SK-N-SH (cell line): Measurements from ENCODE around the gene RNFT2. TPM values are rescaled to one million over a fixed set of nuclear protein-coding genes. Genes with fewer than 3 reads are reported as not detected.

Experiments
- CTCF ChIA-PET: fragments of 300-600, 350-600 bp; formaldehyde crosslinking; extraction: SDS; loops from one replicate; lab custom pipeline; 2021; lab: Yijun Ruan, JAX
- POLR2A ChIA-PET: fragments of 350-600 bp; sonication (Branson Sonifier 250); formaldehyde crosslinking; extraction: SDS; loops from one replicate; lab custom pipeline; 2020; ENCODE audit warnings: antibody characterized with exemption, inconsistent platforms; lab: Yijun Ruan, JAX
- DNase-seq: peaks from one replicate; pipeline ENCODE4 v3.0.0; 2012
- H2AFZ ChIP-seq: fragments of 200-600 bp; sonication (generic); 2 replicates; pipeline ENCODE4 v1.8.1; 2016; ENCODE audit warnings: antibody characterized with exemption, mild to moderate bottlenecking, low read depth
- H3F3A ChIP-seq: fragments of 200-600 bp; sonication (generic); replicated peaks from 2 replicates; pipeline ENCODE3; 2016; ENCODE audit warnings: antibody characterized with exemption, mild to moderate bottlenecking; ENCODE audit not compliant: insufficient read depth
- H3K27ac ChIP-seq, 2 experiments: fragments of 200-500 bp in 1 of 2; fragments of 200-600 bp in 1 of 2; sonication (Bioruptor generic) in 1 of 2; sonication (generic), shearing (Covaris generic) in 1 of 2; 2 replicates each; pipeline versions ENCODE4 v1.5.1 to v1.6.1; 2014 to 2016; ENCODE audit warnings: low read depth in 2 of 2, inconsistent platforms in 1 of 2, low read length in 1 of 2, mild to moderate bottlenecking in 1 of 2, mixed read lengths in 1 of 2
- H3K27me3 ChIP-seq: fragments of 200-600 bp; sonication (generic), shearing (Covaris generic); 2 replicates; pipeline ENCODE4 v1.6.1; 2016; ENCODE audit warnings: mixed run types; ENCODE audit not compliant: insufficient read depth
- H3K36me3 ChIP-seq, 2 experiments: fragments of 200-500 bp in 1 of 2; fragments of 200-600 bp in 1 of 2; sonication (Bioruptor generic) in 1 of 2; sonication (generic) in 1 of 2; replicated peaks in 1 of 2; 2 replicates each; pipeline versions ENCODE3 to v1.5.1; 2014 to 2016; ENCODE audit warnings: low read length in 1 of 2, mild to moderate bottlenecking in 1 of 2; ENCODE audit not compliant: insufficient read depth in 2 of 2, control insufficient read depth in 1 of 2
- H3K4me1 ChIP-seq, 2 experiments: fragments of 200-500 bp in 1 of 2; fragments of 200-600 bp in 1 of 2; sonication (Bioruptor generic) in 1 of 2; sonication (generic), shearing (Covaris generic) in 1 of 2; 2 replicates each; pipeline versions ENCODE4 v1.5.1 to v1.6.1; 2014 to 2016; ENCODE audit warnings: low read depth in 1 of 2, low read length in 1 of 2, mixed run types in 1 of 2; ENCODE audit not compliant: insufficient read depth in 2 of 2, control insufficient read depth in 1 of 2
- H3K4me2 ChIP-seq: fragments of 200-600 bp; sonication (generic), shearing (Covaris generic); 2 replicates; pipeline ENCODE4 v1.6.1; 2017; ENCODE audit warnings: mixed run types
- H3K4me3 ChIP-seq, 2 experiments: fragments of 200-500 bp in 1 of 2; fragments of 200-600 bp in 1 of 2; sonication (Bioruptor generic) in 1 of 2; sonication (generic), shearing (Covaris generic) in 1 of 2; 2 replicates each; pipeline versions ENCODE4 v1.5.1 to v1.8.1; 2014 to 2016; ENCODE audit warnings: low read depth in 2 of 2, inconsistent platforms in 1 of 2, low read length in 1 of 2, mild to moderate bottlenecking in 1 of 2, mixed read lengths in 1 of 2, moderate library complexity in 1 of 2
- H3K79me2 ChIP-seq: fragments of 200-600 bp; sonication (generic); 2 replicates; pipeline ENCODE4 v1.8.1; 2017; ENCODE audit warnings: mild to moderate bottlenecking; ENCODE audit not compliant: insufficient read depth
- H3K9ac ChIP-seq: fragments of 200-600 bp; sonication (generic); 2 replicates; pipeline ENCODE4 v1.6.1; 2017; ENCODE audit warnings: mixed run types
- H3K9me2 ChIP-seq: fragments of 200-600 bp; sonication (generic); 2 replicates; pipeline ENCODE4 v1.6.1; 2017; ENCODE audit warnings: mixed run types
- H3K9me3 ChIP-seq: fragments of 200-600 bp; sonication (generic); 2 replicates; pipeline ENCODE4 v1.6.1; 2017; ENCODE audit warnings: mixed run types, mild to moderate bottlenecking, moderate library complexity
- H4K20me1 ChIP-seq: fragments of 200-600 bp; sonication (generic); 2 replicates; pipeline ENCODE4 v1.6.1; 2017; ENCODE audit warnings: mild to moderate bottlenecking, mixed run types; ENCODE audit not compliant: insufficient read depth
- EP300 ChIP-seq, 2 experiments: IDR thresholded peaks; 2 replicates each; pipeline versions ENCODE4 v1.4.0 to v1.6.1; 2012; ENCODE audit warnings: borderline replicate concordance in 1 of 2, low read depth in 1 of 2, low read length in 1 of 2
- FOXM1 ChIP-seq: IDR thresholded peaks from 2 replicates; pipeline ENCODE4 v1.4.0; 2012; ENCODE audit warnings: low read depth, mild to moderate bottlenecking
- IRF3 ChIP-seq: fragments of 150-350 bp; IDR thresholded peaks from 2 replicates; pipeline ENCODE4 v1.6.1; 2016; ENCODE audit warnings: mild to moderate bottlenecking, low read depth, low read length
- JUND ChIP-seq: IDR thresholded peaks from 2 replicates; pipeline ENCODE4 v1.4.0; 2012
- POLR2AphosphoS5 ChIP-seq: IDR thresholded peaks from 2 replicates; pipeline ENCODE4 v1.6.1; 2012; ENCODE audit warnings: low read depth, low read length
- RCOR1 ChIP-seq: fragments of 150-350 bp; IDR thresholded peaks from 2 replicates; pipeline ENCODE4 v1.6.1; 2017; ENCODE audit warnings: antibody characterized with exemption, low read length
- RFX5 ChIP-seq: IDR thresholded peaks from 2 replicates; pipeline ENCODE4 v1.6.1; 2012; ENCODE audit warnings: mild to moderate bottlenecking, improper control_type of control experiment, low read length
- SIN3A ChIP-seq: IDR thresholded peaks from 2 replicates; pipeline ENCODE4 v1.6.1; 2012; ENCODE audit warnings: low read depth, mild to moderate bottlenecking, low read length, moderate library complexity, borderline replicate concordance
- ZBTB33 ChIP-seq: IDR thresholded peaks from 2 replicates; pipeline ENCODE4 v1.4.0; 2012; ENCODE audit warnings: low read depth, borderline replicate concordance
- WGBS: methylation state at CpG from one replicate; pipeline ENCODE4 v1.1.6; 2017; ENCODE audit warnings: low lambda C conversion rate; 5-methylcytosine and 5-hydroxymethylcytosine counted together
- polyA plus RNA-seq, 3 experiments: library from polyadenylated mRNA; depleted of rRNA; stranded (reverse); fragments of >200 nt; gene quantifications; 2 replicates each; pipeline ENCODE4 v1.2.3, GENCODE V29; 2012
- TF ChIP-seq, protein P1 (sequence below): fragments of 200-600 bp; sonication (generic); IDR thresholded peaks from 2 replicates; pipeline ENCODE4 v1.6.1; 2017; ENCODE audit warnings: antibody characterized with exemption, mild to moderate bottlenecking, moderate library complexity

Gene RNFT2
- polyA plus RNA-seq, 1 of the 3 experiments (the other 2 are of a cell fraction), result 3.8 TPM

- Histone ChIP-seq H3K9ac (no peak overlapping the region), H3K79me2 (peaks cover 62% of the 10 kb centered on the region), H3K4me2 (no peak overlapping the region)
- no peak for DNase-seq
- no peak for TF ChIP-seq EP300 (IDR thresholded peaks at IDR 0.05; ENCODE audit: borderline replicate concordance in 1 of 2, low read depth in 1 of 2, low read length in 1 of 2)
- no peak for TF ChIP-seq RCOR1
- no peak for TF ChIP-seq FOXM1
- no peak for TF ChIP-seq IRF3
- TF ChIP-seq, all 33 proteins: peak for 0
- Histone ChIP-seq H3K9me2 (no peaks in the 10 kb centered on the region), H3K36me3 (peaks cover 12% of the 10 kb centered on the region in 2 experiments), H3K4me3 (no peak overlapping the region), H3F3A (no peaks in the 10 kb centered on the region), H3K4me1 (peaks cover 0 to 16% of the 10 kb centered on the region in 2 experiments; a peak in 2 of 4 replicates), H3K9me3 (no peaks in the 10 kb centered on the region), H2AFZ (no peak overlapping the region), H4K20me1 (no peaks in the 10 kb centered on the region), H3K27me3 (no peaks in the 10 kb centered on the region), H3K27ac (no peak overlapping the region)
- POLR2A ChIA-PET, result no interaction called here
- CTCF ChIA-PET, result no interaction called here
- WGBS, result 95% methylated on average over 5 of the region's 5 CpGs
Observed at GRCh38 chr12:116734156-116734768, 3.9 kb upstream of the RNFT2 start.

DNA sequence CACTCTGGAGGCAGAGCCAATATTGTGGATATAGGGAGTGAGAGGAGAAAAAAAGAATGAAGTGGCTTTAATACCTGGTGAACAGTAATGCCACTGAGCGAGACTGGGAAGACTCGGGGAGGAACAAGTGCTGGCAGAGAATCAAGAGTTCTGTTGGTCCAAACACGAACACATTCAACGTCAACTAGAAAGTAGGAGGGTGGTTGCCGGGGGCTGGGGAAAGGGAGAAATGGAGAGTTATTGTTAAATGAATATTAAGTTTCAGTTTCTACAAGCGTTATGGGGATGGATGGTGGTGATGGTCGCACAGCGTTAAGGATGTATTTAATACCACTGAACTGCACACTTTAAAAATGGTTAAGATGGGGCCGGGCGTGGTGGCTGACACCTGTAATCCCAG is 3.0 kb upstream of the RNFT2 start:
- POLR2A ChIA-PET, result no interaction called here

More for the DNA sequence above, 3.0 kb upstream of the RNFT2 start:
- no peak overlapping the region for H3K4me3 ChIP-seq
- TF ChIP-seq RCOR1 (no peak), ZBTB33 (no peak), SIN3A (no peak), POLR2AphosphoS5 (no peak), JUND (no peak), RFX5 (no peak)
- TF ChIP-seq, protein P1, sequence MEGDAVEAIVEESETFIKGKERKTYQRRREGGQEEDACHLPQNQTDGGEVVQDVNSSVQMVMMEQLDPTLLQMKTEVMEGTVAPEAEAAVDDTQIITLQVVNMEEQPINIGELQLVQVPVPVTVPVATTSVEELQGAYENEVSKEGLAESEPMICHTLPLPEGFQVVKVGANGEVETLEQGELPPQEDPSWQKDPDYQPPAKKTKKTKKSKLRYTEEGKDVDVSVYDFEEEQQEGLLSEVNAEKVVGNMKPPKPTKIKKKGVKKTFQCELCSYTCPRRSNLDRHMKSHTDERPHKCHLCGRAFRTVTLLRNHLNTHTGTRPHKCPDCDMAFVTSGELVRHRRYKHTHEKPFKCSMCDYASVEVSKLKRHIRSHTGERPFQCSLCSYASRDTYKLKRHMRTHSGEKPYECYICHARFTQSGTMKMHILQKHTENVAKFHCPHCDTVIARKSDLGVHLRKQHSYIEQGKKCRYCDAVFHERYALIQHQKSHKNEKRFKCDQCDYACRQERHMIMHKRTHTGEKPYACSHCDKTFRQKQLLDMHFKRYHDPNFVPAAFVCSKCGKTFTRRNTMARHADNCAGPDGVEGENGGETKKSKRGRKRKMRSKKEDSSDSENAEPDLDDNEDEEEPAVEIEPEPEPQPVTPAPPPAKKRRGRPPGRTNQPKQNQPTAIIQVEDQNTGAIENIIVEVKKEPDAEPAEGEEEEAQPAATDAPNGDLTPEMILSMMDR, result no peak
- TF ChIP-seq, all 33 proteins: peak for 0
- H3K9me2 ChIP-seq, result no peaks in the 10 kb centered on the region
- H3K9ac ChIP-seq, result no peak overlapping the region
- peaks cover 10 to 12% of the 10 kb centered on the region in 2 experiments for H3K36me3 ChIP-seq
- H3K9me3 ChIP-seq, result no peaks in the 10 kb centered on the region
- no peaks in the 10 kb centered on the region for H3F3A ChIP-seq
- no peak overlapping the region for H2AFZ ChIP-seq
- no peaks in the 10 kb centered on the region for H4K20me1 ChIP-seq
- H3K4me2 ChIP-seq, result no peak overlapping the region
- WGBS, result 96% methylated on average over 10 of the region's 10 CpGs
- H3K27me3 ChIP-seq, result no peaks in the 10 kb centered on the region
- DNase-seq, result no peak
- CTCF ChIA-PET, result no interaction called here
- peaks cover 0 to 17% of the 10 kb centered on the region in 2 experiments; a peak in 2 of 4 replicates for H3K4me1 ChIP-seq
- no peak overlapping the region for H3K27ac ChIP-seq
- peaks cover 59% of the 10 kb centered on the region for H3K79me2 ChIP-seq
